HL-60 (cell line): ENCODE data around the gene ACP1.

ENCODE experiments used
- DNase-seq, 2 experiments: peaks; one replicate each; pipeline ENCODE4 v3.0.0-alpha.2; 2010 to 2020; ENCODE audit warnings: low read depth in 1 of 2, low spot score in 1 of 2
- H3K27ac ChIP-seq: fragments of 250-450 bp; sonication (Bioruptor Pico); replicated peaks from 2 replicates; pipeline ENCODE4 v1.5.1; 2020; ENCODE audit warnings: mild to moderate bottlenecking, moderate library complexity
- H3K27me3 ChIP-seq: fragments of 250-450 bp; sonication (Bioruptor Pico); 2 replicates; pipeline ENCODE4 v1.5.1; 2021; ENCODE audit warnings: mild to moderate bottlenecking, moderate library complexity; ENCODE audit not compliant: insufficient read depth, poor library complexity, severe bottlenecking
- H3K4me3 ChIP-seq: replicated peaks from 2 replicates; pipeline ENCODE4 v1.5.1; 2011; ENCODE audit warnings: mild to moderate bottlenecking, control low read depth, low read length; ENCODE audit not compliant: insufficient read depth
- GABPA ChIP-seq: IDR thresholded peaks from 2 replicates; pipeline ENCODE4 v1.6.1; 2012; ENCODE audit warnings: low read depth
- POLR2AphosphoS5 ChIP-seq: IDR thresholded peaks from 2 replicates; pipeline ENCODE4 v1.6.1; 2012; ENCODE audit warnings: low read depth
- SPI1 ChIP-seq: IDR thresholded peaks from 2 replicates; pipeline ENCODE4 v1.6.1; 2012; ENCODE audit warnings: low read depth, mild to moderate bottlenecking, borderline replicate concordance
- TF ChIP-seq, protein P1 (sequence below): IDR thresholded peaks from one replicate; pipeline ENCODE4 v1.5.1; 2011; ENCODE audit warnings: low read length, control low read depth, inconsistent platforms; ENCODE audit not compliant: insufficient read depth
- TF ChIP-seq, protein P2 (sequence below): IDR thresholded peaks from 2 replicates; pipeline ENCODE4 v1.6.1; 2012; ENCODE audit warnings: low read depth; ENCODE audit not compliant: insufficient replicate concordance

ACP1 gene

GRCh38 chr2:290090-290722, 25.5 kb downstream of the ACP1 start:
- DNase-seq: peak in 1 of 2 experiments; percentile 49
- Histone ChIP-seq H3K27me3 (peaks cover 32% of the 10 kb centered on the region), H3K27ac (no peak overlapping the region), H3K4me3 (peak overlapping the region; percentile 23)
- no peak for TF ChIP-seq SPI1
- TF ChIP-seq, protein P1, sequence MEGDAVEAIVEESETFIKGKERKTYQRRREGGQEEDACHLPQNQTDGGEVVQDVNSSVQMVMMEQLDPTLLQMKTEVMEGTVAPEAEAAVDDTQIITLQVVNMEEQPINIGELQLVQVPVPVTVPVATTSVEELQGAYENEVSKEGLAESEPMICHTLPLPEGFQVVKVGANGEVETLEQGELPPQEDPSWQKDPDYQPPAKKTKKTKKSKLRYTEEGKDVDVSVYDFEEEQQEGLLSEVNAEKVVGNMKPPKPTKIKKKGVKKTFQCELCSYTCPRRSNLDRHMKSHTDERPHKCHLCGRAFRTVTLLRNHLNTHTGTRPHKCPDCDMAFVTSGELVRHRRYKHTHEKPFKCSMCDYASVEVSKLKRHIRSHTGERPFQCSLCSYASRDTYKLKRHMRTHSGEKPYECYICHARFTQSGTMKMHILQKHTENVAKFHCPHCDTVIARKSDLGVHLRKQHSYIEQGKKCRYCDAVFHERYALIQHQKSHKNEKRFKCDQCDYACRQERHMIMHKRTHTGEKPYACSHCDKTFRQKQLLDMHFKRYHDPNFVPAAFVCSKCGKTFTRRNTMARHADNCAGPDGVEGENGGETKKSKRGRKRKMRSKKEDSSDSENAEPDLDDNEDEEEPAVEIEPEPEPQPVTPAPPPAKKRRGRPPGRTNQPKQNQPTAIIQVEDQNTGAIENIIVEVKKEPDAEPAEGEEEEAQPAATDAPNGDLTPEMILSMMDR: peak; percentile 17
- TF ChIP-seq POLR2AphosphoS5: no peak
- no peak for TF ChIP-seq GABPA

GRCh38 chr2:295090-295489, 30.3 kb downstream of the ACP1 start:
- H3K27ac ChIP-seq: no peak overlapping the region
- TF ChIP-seq, protein P2, sequence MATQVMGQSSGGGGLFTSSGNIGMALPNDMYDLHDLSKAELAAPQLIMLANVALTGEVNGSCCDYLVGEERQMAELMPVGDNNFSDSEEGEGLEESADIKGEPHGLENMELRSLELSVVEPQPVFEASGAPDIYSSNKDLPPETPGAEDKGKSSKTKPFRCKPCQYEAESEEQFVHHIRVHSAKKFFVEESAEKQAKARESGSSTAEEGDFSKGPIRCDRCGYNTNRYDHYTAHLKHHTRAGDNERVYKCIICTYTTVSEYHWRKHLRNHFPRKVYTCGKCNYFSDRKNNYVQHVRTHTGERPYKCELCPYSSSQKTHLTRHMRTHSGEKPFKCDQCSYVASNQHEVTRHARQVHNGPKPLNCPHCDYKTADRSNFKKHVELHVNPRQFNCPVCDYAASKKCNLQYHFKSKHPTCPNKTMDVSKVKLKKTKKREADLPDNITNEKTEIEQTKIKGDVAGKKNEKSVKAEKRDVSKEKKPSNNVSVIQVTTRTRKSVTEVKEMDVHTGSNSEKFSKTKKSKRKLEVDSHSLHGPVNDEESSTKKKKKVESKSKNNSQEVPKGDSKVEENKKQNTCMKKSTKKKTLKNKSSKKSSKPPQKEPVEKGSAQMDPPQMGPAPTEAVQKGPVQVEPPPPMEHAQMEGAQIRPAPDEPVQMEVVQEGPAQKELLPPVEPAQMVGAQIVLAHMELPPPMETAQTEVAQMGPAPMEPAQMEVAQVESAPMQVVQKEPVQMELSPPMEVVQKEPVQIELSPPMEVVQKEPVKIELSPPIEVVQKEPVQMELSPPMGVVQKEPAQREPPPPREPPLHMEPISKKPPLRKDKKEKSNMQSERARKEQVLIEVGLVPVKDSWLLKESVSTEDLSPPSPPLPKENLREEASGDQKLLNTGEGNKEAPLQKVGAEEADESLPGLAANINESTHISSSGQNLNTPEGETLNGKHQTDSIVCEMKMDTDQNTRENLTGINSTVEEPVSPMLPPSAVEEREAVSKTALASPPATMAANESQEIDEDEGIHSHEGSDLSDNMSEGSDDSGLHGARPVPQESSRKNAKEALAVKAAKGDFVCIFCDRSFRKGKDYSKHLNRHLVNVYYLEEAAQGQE: no peak
- TF ChIP-seq GABPA (no peak), SPI1 (no peak), POLR2AphosphoS5 (no peak)
- TF ChIP-seq, protein P1: no peak
- no peak overlapping the region for H3K4me3 ChIP-seq
- no peak for DNase-seq
- peaks cover 8% of the 10 kb centered on the region for H3K27me3 ChIP-seq

DNA sequence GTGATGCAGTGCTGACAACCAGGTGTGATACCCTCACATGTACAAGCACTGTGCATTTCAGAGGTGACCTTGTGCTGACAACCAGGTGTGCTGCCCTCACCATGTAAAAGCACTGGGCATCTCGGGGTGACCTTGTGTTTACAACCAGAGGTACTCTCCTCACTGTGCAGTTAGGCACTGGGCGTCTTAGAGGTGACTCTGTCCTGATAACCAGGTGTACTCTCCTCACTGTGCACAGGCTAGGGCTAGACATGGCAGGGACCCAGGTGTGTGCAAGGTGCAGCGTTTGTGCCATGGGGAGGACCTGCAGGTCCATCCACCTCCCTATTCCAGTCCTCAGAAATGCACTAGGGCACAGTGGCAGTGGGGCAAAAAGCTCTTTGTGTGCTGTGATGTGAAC, 31.6 kb downstream of the ACP1 start:
- H3K27ac ChIP-seq: no peak overlapping the region
- TF ChIP-seq POLR2AphosphoS5 (no peak), GABPA (no peak)
- TF ChIP-seq, protein P2: no peak
- TF ChIP-seq, protein P1: no peak
- peaks cover 2% of the 10 kb centered on the region for H3K27me3 ChIP-seq
- no peak for DNase-seq
- H3K4me3 ChIP-seq: no peak overlapping the region

DNA sequence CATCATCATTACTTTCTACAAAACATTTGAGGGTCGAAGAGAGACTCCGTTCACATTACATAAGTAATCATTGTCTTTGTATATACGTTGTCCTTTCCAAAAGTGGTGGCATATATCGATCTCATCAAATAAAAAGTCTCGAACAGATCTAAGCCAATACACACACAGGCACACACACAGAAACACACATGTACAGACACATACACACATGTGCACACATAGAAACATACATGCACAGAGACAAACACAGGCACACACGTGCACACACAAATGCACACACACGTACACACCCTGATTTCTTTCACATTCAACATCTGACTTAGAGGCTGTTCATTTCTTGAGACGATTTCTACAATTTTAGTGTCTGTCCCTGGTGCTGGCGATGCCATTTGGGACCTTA, 40.6 kb downstream of the ACP1 start:
- Histone ChIP-seq H3K4me3 (no peak overlapping the region), H3K27me3 (no peaks in the 10 kb centered on the region), H3K27ac (no peak overlapping the region)
- TF ChIP-seq POLR2AphosphoS5 (no peak), GABPA (no peak), SPI1 (no peak)
- TF ChIP-seq, protein P1: no peak
- TF ChIP-seq, protein P2: no peak
- DNase-seq: no peak
